Endodermal cell (in vitro differentiated cells): Measurements from ENCODE around the gene GTPBP4. TPM values are rescaled to one million over a fixed set of nuclear protein-coding genes. Genes with fewer than 3 reads are reported as not detected.
A peak's percentile ranks its signal among the peaks of the same experiment; 100 is the strongest.
"Not testable (repeated sequence)": the region's sequence is repeated elsewhere in the genome, so short reads cannot be mapped to it uniquely, and the experiment has no call there.

Source experiments
- DNase-seq: peaks from one replicate; pipeline ENCODE4 v3.0.0-alpha.2; 2017
- H3K27ac ChIP-seq: 2 replicates; pipeline ENCODE4 v1.5.1; 2013; ENCODE audit warnings: mild to moderate bottlenecking, low read depth, low read length, moderate library complexity
- H3K27me3 ChIP-seq: 2 replicates; pipeline ENCODE4 v1.6.1; 2013; ENCODE audit warnings: mild to moderate bottlenecking, low read length, moderate library complexity; ENCODE audit not compliant: insufficient read depth, control insufficient read depth, poor library complexity, severe bottlenecking
- H3K36me3 ChIP-seq: 2 replicates; pipeline ENCODE4 v1.7.0; 2013; ENCODE audit warnings: mild to moderate bottlenecking, low read length, moderate library complexity; ENCODE audit not compliant: control insufficient read depth, insufficient read depth
- H3K4me1 ChIP-seq: one replicate; pipeline ENCODE4 v1.7.0; 2013; ENCODE audit warnings: low read length; ENCODE audit not compliant: control insufficient read depth, insufficient read depth
- H3K4me3 ChIP-seq: 2 replicates; pipeline ENCODE4 v1.5.1; 2013; ENCODE audit warnings: mild to moderate bottlenecking, low read length, moderate library complexity
- H3K9ac ChIP-seq: 2 replicates; pipeline ENCODE4 v1.6.1; 2013; ENCODE audit warnings: mild to moderate bottlenecking, low read length, moderate library complexity; ENCODE audit not compliant: poor library complexity, severe bottlenecking; ENCODE audit errors: extremely low read depth
- H3K9me3 ChIP-seq: 2 replicates; pipeline ENCODE4 v1.6.1; 2013; ENCODE audit warnings: mild to moderate bottlenecking, low read length, moderate library complexity; ENCODE audit not compliant: control insufficient read depth
- H3K27ac Mint-ChIP-seq: 2 replicates; pipeline ENCODE4 v1.8.0; 2020; ENCODE audit warnings: mixed read lengths
- H3K27me3 Mint-ChIP-seq: 2 replicates; pipeline ENCODE4 v1.8.0; 2021; ENCODE audit warnings: mild to moderate bottlenecking, mixed read lengths; ENCODE audit not compliant: insufficient read depth
- H3K36me3 Mint-ChIP-seq: 2 replicates; pipeline ENCODE4 v1.8.0; 2020; ENCODE audit warnings: low read depth, mixed read lengths
- H3K4me1 Mint-ChIP-seq: 2 replicates; pipeline ENCODE4 v1.8.0; 2020; ENCODE audit warnings: mixed read lengths
- H3K4me3 Mint-ChIP-seq: 2 replicates; pipeline ENCODE4 v1.8.0; 2020; ENCODE audit warnings: mild to moderate bottlenecking, moderate library complexity, mixed read lengths
- H3K9me3 Mint-ChIP-seq: 2 replicates; pipeline ENCODE4 v1.8.0; 2020; ENCODE audit warnings: mild to moderate bottlenecking, mixed read lengths
- WGBS, 2 experiments: methylation state at CpG; one replicate each; pipeline versions ENCODE4 v1.1.5 to v1.1.7; 2013; ENCODE audit warnings: missing lambda C conversion rate in 2 of 2, mixed read lengths in 1 of 2; ENCODE audit not compliant: insufficient coverage in 1 of 2, insufficient read length in 1 of 2; 5-methylcytosine and 5-hydroxymethylcytosine counted together
- total RNA-seq, 2 donors: library from RNA; stranded (reverse); fragmentation: NEBNext Ultra II Directional in 1 of 2; extraction: Animal tissue kit (Norgen Biotek cat#: 25700) in 1 of 2; gene quantifications; 2 replicates in 1 of 2; 3 replicates in 1 of 2; pipeline ENCODE4 v1.2.1, GENCODE V29; 2021
- TF ChIP-seq, protein P1 (sequence below): fragments of 200-600 bp; sonication (generic); conservative IDR thresholded peaks from 2 replicates; pipeline ENCODE4 v1.5.0; 2021; ENCODE audit warnings: antibody characterized with exemption, mild to moderate bottlenecking

The GTPBP4 gene
- total RNA-seq, 2 donors from 2014 or later = 67.2 to 70.9 TPM

DNA sequence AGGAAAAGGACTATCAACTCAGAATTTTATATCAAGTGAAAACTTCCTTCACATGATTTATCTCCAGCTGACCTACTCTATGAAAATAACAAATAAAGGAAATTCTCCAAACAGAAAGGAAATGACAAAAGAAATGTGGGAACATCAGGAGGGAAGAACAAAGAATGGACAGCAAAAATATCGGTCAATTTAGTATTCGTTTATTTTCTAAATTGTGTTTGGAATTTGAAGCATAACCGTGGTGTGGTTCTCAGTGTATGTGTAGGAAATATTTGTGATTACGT, 76.7 kb downstream of the GTPBP4 start:
- Histone ChIP-seq H3K4me1 (no peaks in the 10 kb centered on the region), H3K4me3 (no peak overlapping the region), H3K27me3 (no peaks in the 10 kb centered on the region), H3K9me3 (no peaks in the 10 kb centered on the region), H3K27ac (peak overlapping the region; percentile 16), H3K36me3 (no peaks in the 10 kb centered on the region), H3K9ac (no peak overlapping the region)
- Mint-ChIP-seq H3K27ac (no peak overlapping the region), H3K4me3 (no peak overlapping the region), H3K9me3 (no peaks in the 10 kb centered on the region), H3K36me3 (no peaks in the 10 kb centered on the region), H3K27me3 (no peaks in the 10 kb centered on the region), H3K4me1 (no peaks in the 10 kb centered on the region)
- DNase-seq = no peak
- 93 to 97% methylated on average over 4 of the region's 4 CpGs for WGBS, 2 experiments
- TF ChIP-seq, protein P1, sequence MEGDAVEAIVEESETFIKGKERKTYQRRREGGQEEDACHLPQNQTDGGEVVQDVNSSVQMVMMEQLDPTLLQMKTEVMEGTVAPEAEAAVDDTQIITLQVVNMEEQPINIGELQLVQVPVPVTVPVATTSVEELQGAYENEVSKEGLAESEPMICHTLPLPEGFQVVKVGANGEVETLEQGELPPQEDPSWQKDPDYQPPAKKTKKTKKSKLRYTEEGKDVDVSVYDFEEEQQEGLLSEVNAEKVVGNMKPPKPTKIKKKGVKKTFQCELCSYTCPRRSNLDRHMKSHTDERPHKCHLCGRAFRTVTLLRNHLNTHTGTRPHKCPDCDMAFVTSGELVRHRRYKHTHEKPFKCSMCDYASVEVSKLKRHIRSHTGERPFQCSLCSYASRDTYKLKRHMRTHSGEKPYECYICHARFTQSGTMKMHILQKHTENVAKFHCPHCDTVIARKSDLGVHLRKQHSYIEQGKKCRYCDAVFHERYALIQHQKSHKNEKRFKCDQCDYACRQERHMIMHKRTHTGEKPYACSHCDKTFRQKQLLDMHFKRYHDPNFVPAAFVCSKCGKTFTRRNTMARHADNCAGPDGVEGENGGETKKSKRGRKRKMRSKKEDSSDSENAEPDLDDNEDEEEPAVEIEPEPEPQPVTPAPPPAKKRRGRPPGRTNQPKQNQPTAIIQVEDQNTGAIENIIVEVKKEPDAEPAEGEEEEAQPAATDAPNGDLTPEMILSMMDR = no peak

DNA sequence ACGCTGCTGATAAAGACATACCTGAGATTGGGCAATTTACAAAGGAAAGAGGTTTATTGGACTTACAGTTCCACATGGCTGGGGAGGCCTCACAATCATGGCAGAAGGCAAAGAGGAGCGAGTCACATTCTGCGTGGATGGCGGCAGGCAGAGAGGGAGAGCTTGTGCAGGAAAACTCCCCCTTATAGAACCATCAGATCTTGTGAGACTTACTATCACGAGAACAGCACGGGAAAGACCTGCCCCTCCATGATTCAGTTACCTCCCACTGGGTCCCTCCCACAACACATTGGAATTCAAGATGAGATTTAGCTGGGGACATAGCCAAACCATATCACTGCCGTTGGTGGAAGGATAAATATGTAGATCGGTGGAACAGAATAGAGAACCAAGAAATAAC, 78.5 kb downstream of the GTPBP4 start:
- not testable (repeated sequence) for H3K27ac Mint-ChIP-seq, H3K9me3 Mint-ChIP-seq, H3K4me1 Mint-ChIP-seq, H3K9ac ChIP-seq, H3K27me3 Mint-ChIP-seq, DNase-seq, H3K27ac ChIP-seq, H3K36me3 Mint-ChIP-seq, H3K9me3 ChIP-seq, H3K36me3 ChIP-seq, H3K4me3 ChIP-seq, H3K4me1 ChIP-seq, H3K4me3 Mint-ChIP-seq, H3K27me3 ChIP-seq
- 86 to 97% methylated on average over 4 to 8 of the region's 8 CpGs for WGBS, 2 experiments

DNA sequence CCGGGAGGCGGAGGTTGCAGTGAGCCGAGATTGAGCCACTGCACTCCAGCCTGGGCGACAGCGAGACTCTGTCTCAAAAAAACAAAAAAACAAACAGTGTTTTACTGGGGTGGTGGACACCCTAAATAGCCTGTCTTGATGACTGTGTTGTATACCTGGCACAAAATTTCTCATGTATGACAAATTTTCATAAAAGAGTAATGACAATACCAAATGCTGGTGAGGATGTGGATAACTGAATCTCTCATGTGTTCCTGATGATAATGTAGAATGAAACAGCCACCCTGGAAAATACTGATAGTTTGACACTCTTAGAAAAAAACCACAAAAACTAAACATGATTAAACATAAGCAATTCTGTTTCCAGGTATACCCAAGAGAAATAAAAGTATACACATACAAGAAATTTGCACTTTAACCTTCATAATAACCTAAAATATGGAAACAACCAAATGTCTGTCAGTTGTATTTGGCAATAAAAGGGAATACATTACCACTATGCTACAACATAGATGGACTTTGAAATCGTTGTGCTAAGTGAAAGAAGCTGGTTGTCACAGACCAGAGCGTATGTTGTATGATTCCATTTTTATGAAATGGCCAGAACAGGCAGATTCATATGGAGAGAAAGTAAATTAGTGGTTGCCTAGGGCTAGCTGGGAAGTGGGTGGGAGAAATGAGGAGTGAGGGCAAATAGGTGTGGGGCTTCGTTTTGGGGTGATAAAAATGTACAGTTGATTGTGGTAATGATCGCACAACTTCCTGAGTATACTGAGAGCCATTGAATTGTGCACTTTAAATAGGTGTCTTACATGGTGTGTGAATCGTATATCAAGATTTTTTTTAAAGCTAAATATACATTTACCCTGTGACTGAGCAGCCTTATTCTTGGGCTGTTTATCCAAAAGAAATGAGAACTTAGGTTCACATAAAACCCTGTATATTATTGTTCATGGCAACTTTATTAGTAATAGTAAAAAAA, 80.4 kb downstream of the GTPBP4 start:
- no peaks in the 10 kb centered on the region for H3K27me3 Mint-ChIP-seq
- H3K9ac ChIP-seq = no peak overlapping the region
- no peak overlapping the region for H3K4me3 ChIP-seq
- no peaks in the 10 kb centered on the region for H3K4me1 Mint-ChIP-seq
- no peaks in the 10 kb centered on the region for H3K27me3 ChIP-seq
- H3K4me3 Mint-ChIP-seq = no peak overlapping the region
- H3K27ac Mint-ChIP-seq = no peak overlapping the region
- 90 to 95% methylated on average over 8 to 9 of the region's 10 CpGs for WGBS, 2 experiments
- peaks cover 12% of the 10 kb centered on the region for H3K36me3 Mint-ChIP-seq
- H3K27ac ChIP-seq = no peak overlapping the region
- peaks cover 13% of the 10 kb centered on the region for H3K36me3 ChIP-seq
- no peak for DNase-seq
- no peaks in the 10 kb centered on the region for H3K4me1 ChIP-seq
- no peaks in the 10 kb centered on the region for H3K9me3 Mint-ChIP-seq
- H3K9me3 ChIP-seq = no peaks in the 10 kb centered on the region
- TF ChIP-seq, protein P1 = no peak

Other genes with a start within 250 kb of the GTPBP4 start
- gene LARP4B, start 56.7 kb upstream of the GTPBP4 start, total RNA-seq = 10 to 100 TPM; 94.1 to 94.3 TPM
- gene IDI2, start 37.4 kb downstream of the GTPBP4 start, total RNA-seq = not detected
- gene IDI1, start 60.7 kb downstream of the GTPBP4 start, total RNA-seq = 10 to 100 TPM; 36.3 to 53.3 TPM
- 10 to 100 TPM; 10.7 TPM for gene WDR37, start 68.0 kb downstream of the GTPBP4 start, total RNA-seq